Measurements from ENCODE around the gene TBC1D14. TPM values are rescaled to one million over a fixed set of nuclear protein-coding genes. Genes with fewer than 3 reads are reported as not detected.

Gene TBC1D14
- total RNA-seq, 1 experiment from 2014 or later: 54.0 TPM

DNA sequence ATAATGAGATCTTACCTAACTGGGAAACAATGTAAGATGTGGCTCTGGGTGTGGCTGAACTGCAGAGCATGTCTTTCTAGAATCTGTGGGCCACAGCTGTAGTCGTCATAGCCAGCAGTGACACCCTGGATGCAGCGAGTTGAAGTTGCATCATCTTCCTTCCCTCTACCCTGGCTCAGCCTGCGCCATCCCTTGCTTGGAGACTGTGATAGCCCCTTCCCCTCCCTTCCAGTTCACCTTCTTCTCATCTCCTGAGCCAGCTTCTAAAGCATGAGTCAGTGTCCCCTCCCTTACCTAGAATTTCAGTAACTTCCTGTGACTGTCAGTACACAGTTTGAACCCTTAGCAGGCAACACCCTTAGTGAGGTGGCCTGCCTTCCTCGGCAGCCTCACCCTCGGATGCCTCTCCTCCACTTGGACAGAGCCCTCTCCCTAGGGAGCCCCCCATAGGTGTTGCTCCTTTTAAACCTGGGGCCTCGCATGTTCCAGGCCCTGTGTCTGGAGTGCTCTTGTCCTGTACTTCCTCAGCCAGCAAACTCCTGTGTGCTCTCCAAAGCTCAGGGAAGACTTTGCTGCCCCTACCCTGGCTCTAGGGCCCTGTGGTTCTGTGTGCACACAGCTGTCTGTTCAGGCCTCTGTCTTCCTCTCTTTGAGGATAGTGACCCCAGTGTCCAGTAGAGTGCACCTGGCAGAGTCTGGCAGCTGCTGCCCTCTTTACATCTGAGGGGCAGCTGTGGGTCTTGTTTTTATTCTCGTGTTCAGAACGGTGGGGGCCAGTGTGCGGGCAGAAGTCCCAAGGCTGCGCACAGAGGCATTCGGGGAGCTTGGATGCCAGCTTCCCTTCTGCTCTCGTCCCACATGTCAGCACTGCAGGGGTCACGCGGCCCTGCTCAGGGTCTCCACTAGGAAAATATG is 89.8 kb downstream of the TBC1D14 start:
- no peak overlapping the region for H3K4me3 Mint-ChIP-seq (ENCODE audit: unreplicated experiment)
- ChIA-PET CTCF (no interaction called here), POLR2A (no interaction called here)
- DNase-seq: no peak
- BruUV-seq (replicated peaks): no TSS peak
- Histone ChIP-seq H3K4me3 (ENCODE audit: low read depth, low read length) (no peak overlapping the region), H3K4me1 (no peaks in the 10 kb centered on the region), H3K36me3 (ENCODE audit: control insufficient read depth, insufficient read depth, low read length) (peaks cover 2% of the 10 kb centered on the region; the same call in 1 of the 2 replicates), H3K9me3 (no peaks in the 10 kb centered on the region), H3K27me3 (replicated peaks; ENCODE audit: control insufficient read depth, insufficient read depth, low read length) (no peaks in the 10 kb centered on the region)
- peaks cover 81% of the 10 kb centered on the region for H3K36me3 Mint-ChIP-seq (ENCODE audit: insufficient read depth, unreplicated experiment)
- H3K4me1 Mint-ChIP-seq (ENCODE audit: low read depth, unreplicated experiment): no peaks in the 10 kb centered on the region
- TF ChIP-seq, protein P1, sequence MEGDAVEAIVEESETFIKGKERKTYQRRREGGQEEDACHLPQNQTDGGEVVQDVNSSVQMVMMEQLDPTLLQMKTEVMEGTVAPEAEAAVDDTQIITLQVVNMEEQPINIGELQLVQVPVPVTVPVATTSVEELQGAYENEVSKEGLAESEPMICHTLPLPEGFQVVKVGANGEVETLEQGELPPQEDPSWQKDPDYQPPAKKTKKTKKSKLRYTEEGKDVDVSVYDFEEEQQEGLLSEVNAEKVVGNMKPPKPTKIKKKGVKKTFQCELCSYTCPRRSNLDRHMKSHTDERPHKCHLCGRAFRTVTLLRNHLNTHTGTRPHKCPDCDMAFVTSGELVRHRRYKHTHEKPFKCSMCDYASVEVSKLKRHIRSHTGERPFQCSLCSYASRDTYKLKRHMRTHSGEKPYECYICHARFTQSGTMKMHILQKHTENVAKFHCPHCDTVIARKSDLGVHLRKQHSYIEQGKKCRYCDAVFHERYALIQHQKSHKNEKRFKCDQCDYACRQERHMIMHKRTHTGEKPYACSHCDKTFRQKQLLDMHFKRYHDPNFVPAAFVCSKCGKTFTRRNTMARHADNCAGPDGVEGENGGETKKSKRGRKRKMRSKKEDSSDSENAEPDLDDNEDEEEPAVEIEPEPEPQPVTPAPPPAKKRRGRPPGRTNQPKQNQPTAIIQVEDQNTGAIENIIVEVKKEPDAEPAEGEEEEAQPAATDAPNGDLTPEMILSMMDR (IDR thresholded peaks at IDR 0.05; ENCODE audit: insufficient read depth in 1 of 2, low read depth in 1 of 2, low read length in 1 of 2, severe bottlenecking in 1 of 2, unreplicated experiment in 1 of 2): no peak
- no peaks in the 10 kb centered on the region for H3K27me3 Mint-ChIP-seq (ENCODE audit: insufficient read depth, unreplicated experiment)
- H3K9me3 Mint-ChIP-seq (ENCODE audit: unreplicated experiment): no peaks in the 10 kb centered on the region
- intact Hi-C loops (cut with micrococcal nuclease; ENCODE audit: unreplicated experiment): no loop called here
- peak overlapping the region; percentile 80 for H3K27ac Mint-ChIP-seq (ENCODE audit: unreplicated experiment)

DNA sequence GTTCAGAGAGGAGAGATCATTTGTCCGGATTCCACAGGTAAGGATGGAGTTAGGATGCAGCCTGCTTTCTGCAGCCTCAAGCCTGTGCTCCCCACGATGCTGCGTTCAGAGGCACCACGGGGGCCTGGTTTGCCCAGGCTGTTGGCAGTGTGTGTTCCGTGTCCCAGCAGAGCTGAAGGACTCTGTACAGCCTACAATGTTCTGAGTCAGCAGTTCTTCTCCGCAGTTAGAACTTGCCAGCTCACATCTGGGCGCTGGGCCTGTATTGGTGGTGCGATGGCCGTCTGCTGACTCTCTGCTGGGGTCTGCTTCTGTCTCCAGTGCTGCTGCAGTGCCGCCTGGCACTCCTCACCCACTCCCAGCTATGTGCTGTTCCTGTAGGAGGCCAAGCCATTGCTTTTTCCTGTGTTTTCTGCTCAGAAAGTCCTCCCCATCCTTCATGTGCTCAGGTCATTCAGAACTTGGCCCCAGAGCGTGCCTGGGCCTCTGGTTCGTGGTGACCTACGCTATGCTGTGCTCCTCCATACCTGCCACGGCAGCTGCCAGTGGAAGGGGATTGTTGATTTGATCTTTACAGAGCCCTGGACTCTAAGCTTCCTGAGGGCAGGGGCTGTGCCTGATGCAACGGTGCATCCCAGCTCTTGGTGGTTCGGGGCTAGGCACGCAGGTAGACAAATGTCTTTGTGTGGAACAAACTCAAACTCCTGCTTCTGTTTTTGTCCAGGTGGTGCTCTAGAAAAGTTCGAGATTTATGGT is 91.0 kb downstream of the TBC1D14 start:
- no TSS peak for BruUV-seq (replicated peaks)
- Mint-ChIP-seq H3K9me3 (ENCODE audit: unreplicated experiment) (no peaks in the 10 kb centered on the region), H3K4me3 (ENCODE audit: unreplicated experiment) (no peak overlapping the region), H3K27me3 (ENCODE audit: insufficient read depth, unreplicated experiment) (no peaks in the 10 kb centered on the region), H3K27ac (ENCODE audit: unreplicated experiment) (peak overlapping the region; percentile 17), H3K36me3 (ENCODE audit: insufficient read depth, unreplicated experiment) (peaks cover 88% of the 10 kb centered on the region), H3K4me1 (ENCODE audit: low read depth, unreplicated experiment) (no peaks in the 10 kb centered on the region)
- no peak for DNase-seq
- Histone ChIP-seq H3K4me3 (ENCODE audit: low read depth, low read length) (no peak overlapping the region), H3K36me3 (ENCODE audit: control insufficient read depth, insufficient read depth, low read length) (peaks cover 2% of the 10 kb centered on the region; the same call in 1 of the 2 replicates), H3K4me1 (no peaks in the 10 kb centered on the region), H3K27me3 (replicated peaks; ENCODE audit: control insufficient read depth, insufficient read depth, low read length) (no peaks in the 10 kb centered on the region), H3K9me3 (no peaks in the 10 kb centered on the region)
- ChIA-PET CTCF (no interaction called here), POLR2A (no interaction called here)
- TF ChIP-seq, protein P1 (IDR thresholded peaks at IDR 0.05; ENCODE audit: insufficient read depth in 1 of 2, low read depth in 1 of 2, low read length in 1 of 2, severe bottlenecking in 1 of 2, unreplicated experiment in 1 of 2): no peak
- intact Hi-C loops (cut with micrococcal nuclease; ENCODE audit: unreplicated experiment): no loop called here

DNA sequence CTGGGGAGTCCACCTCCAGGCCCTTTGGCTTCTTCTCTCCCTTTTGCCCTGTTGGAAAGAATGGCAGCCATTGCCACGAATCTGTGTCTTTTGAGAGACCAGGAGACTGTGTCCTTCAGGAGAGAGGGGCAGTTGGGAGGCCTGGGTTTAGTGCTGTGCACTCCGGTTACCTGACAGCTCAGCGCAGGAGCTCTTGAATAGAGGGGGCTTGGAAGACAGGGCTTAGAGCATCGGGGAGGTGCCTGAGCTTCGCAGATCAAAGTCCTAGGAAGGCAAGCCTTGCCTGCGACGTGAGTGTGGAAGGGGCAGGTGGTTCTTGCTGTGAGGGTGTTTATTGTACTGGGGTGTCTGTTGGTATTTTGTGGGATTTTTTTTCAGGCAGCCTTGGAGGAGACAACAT is 91.6 kb downstream of the TBC1D14 start:
- ChIA-PET POLR2A (no interaction called here), CTCF (no interaction called here)
- Mint-ChIP-seq H3K4me3 (ENCODE audit: unreplicated experiment) (no peak overlapping the region), H3K27ac (ENCODE audit: unreplicated experiment) (peak overlapping the region; percentile 17), H3K4me1 (ENCODE audit: low read depth, unreplicated experiment) (no peaks in the 10 kb centered on the region), H3K9me3 (ENCODE audit: unreplicated experiment) (no peaks in the 10 kb centered on the region), H3K36me3 (ENCODE audit: insufficient read depth, unreplicated experiment) (peaks cover 85% of the 10 kb centered on the region), H3K27me3 (ENCODE audit: insufficient read depth, unreplicated experiment) (no peaks in the 10 kb centered on the region)
- Histone ChIP-seq H3K4me1 (no peaks in the 10 kb centered on the region), H3K27me3 (replicated peaks; ENCODE audit: control insufficient read depth, insufficient read depth, low read length) (no peaks in the 10 kb centered on the region), H3K4me3 (ENCODE audit: low read depth, low read length) (no peak overlapping the region), H3K36me3 (ENCODE audit: control insufficient read depth, insufficient read depth, low read length) (peaks cover 2% of the 10 kb centered on the region; the same call in 1 of the 2 replicates), H3K9me3 (no peaks in the 10 kb centered on the region)
- no peak for DNase-seq
- BruUV-seq (replicated peaks): no TSS peak
- TF ChIP-seq, protein P1 (IDR thresholded peaks at IDR 0.05; ENCODE audit: insufficient read depth in 1 of 2, low read depth in 1 of 2, low read length in 1 of 2, severe bottlenecking in 1 of 2, unreplicated experiment in 1 of 2): no peak
- intact Hi-C loops (cut with micrococcal nuclease; ENCODE audit: unreplicated experiment): no loop called here
